Activated T-helper 2 cell treated with anti-CD3 and anti-CD28 coated beads, Interferon-gamma antibody, Interleukin-2, Interleukin-4, amounts not matched to agents 10 μg/mL and 5 μg/mL and 100 μg/mL, durations not matched to agents 14 hours and 24 hours and 36 hours (primary cell): ENCODE data around the gene ARID1A. TPM values are rescaled to one million over a fixed set of nuclear protein-coding genes. Genes with fewer than 3 reads are reported as not detected.

Source experiments
- DNase-seq: peaks from one replicate; pipeline ENCODE4 v3.0.0; 2021; ENCODE audit warnings: low spot score
- H3K27ac Mint-ChIP-seq: one replicate; pipeline ENCODE4 v1.8.0; 2021; ENCODE audit warnings: mixed read lengths
- H3K27me3 Mint-ChIP-seq: one replicate; pipeline ENCODE4 v1.8.0; 2021; ENCODE audit warnings: low read depth, mixed read lengths
- H3K36me3 Mint-ChIP-seq: one replicate; pipeline ENCODE4 v1.8.0; 2021; ENCODE audit warnings: low read depth, mixed read lengths
- H3K4me1 Mint-ChIP-seq: one replicate; pipeline ENCODE4 v1.8.0; 2021; ENCODE audit warnings: low read depth, mixed read lengths
- H3K4me3 Mint-ChIP-seq: one replicate; pipeline ENCODE4 v1.8.0; 2021; ENCODE audit warnings: low read depth, mild to moderate bottlenecking, moderate library complexity, mixed read lengths
- H3K9me3 Mint-ChIP-seq: one replicate; pipeline ENCODE4 v1.8.0; 2021; ENCODE audit warnings: mixed read lengths
- intact Hi-C: fragments of 100-400 bp; cut with micrococcal nuclease; formaldehyde crosslinking; loops from one replicate; pipeline ENCODE4 v1.15.1; 2023
- total RNA-seq: library from RNA; stranded (reverse); gene quantifications from 2 replicates; pipeline ENCODE4 v1.2.3, GENCODE V29; 2022

Gene ARID1A
- total RNA-seq, 1 donor from 2014 or later, result 109 TPM

DNA sequence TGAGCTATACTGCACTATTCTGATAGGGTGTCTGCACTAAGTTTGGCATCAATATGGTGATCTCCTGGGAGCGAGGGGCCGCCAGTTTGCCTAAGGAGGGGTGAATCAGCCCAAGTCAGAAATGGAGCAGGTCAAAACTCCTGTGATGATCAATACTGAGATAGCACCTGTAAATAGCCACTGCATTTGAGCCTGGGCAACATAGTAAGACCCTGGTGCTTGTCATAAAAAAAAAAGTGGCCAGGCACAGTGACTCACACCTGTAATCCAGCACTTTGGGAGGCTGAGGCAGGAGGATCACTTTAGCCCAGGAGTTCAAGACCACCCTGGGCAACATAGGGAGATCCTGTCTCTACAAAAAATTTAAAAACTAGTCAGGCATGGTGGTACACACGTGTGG lies 119.1 kb downstream of the ARID1A start:
- Mint-ChIP-seq H3K27me3 (no peaks in the 10 kb centered on the region), H3K36me3 (no peaks in the 10 kb centered on the region), H3K4me1 (peaks cover 15% of the 10 kb centered on the region), H3K9me3 (no peaks in the 10 kb centered on the region), H3K4me3 (no peak overlapping the region), H3K27ac (no peak overlapping the region)
- DNase-seq, result no peak
- intact Hi-C loops, result loop anchor here (5.0 kb wide), 1 partner anchor 62 kb away; no protein-coding TSS in a partner anchor

DNA sequence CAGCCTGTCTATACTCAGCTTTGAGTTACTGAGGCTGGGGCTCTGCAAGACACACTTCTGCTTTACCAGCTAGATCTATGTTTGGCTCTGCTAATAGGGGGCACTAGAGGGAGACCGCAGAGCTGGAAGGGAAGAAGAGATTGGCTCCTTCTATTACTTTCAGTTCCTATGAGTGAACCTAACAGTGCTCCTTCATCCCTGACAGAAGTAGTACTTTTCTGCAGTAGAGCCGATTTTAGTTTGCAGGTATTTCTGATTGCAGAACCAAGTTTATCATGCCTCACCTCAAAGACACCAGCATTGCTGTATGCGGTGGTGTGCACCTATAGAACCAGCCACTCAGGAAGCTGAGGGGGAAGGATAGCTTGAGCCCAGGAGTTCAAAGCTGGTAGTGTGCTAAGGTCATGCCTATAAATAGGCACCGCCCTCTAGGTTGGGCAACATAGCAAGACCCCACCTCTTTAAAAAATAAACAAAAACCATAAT lies 125.0 kb downstream of the ARID1A start:
- Mint-ChIP-seq H3K27ac (no peak overlapping the region), H3K27me3 (no peaks in the 10 kb centered on the region), H3K9me3 (no peaks in the 10 kb centered on the region), H3K36me3 (no peaks in the 10 kb centered on the region), H3K4me3 (no peak overlapping the region), H3K4me1 (peaks cover 16% of the 10 kb centered on the region)
- intact Hi-C loops, result no loop called here
- no peak for DNase-seq

DNA sequence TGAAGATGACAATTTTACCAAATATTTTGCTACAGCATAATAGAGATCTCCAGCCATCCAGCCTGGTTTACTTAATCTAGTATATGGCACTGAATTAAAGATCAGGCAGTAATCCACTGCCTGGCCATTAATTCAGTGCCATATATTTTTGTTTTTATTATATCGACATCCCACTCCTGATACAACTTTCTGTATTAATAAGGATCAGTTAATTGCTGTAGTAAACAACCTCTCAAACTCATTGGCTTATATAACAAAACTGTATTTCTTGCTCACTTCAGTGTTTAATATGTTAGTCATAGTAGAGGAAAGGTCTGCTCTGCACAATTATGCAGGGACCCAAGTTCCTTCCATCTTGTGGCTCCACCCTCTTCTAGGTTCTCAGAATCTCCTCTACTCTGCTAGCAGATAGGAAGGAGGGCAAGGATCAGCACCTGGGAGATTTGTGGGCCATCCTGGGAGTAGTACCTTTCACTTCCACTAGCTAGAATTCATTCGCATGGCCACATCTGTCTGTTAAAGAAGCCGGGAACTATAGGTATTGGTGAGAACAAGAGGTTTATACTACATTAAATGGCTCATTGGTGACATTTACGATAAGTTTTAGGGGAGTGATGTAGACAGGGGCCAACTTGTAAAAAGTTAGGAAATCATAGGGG lies 127.1 kb downstream of the ARID1A start:
- no peaks in the 10 kb centered on the region for H3K9me3 Mint-ChIP-seq
- H3K27me3 Mint-ChIP-seq, result no peaks in the 10 kb centered on the region
- H3K36me3 Mint-ChIP-seq, result peaks cover 6% of the 10 kb centered on the region
- intact Hi-C loops, result no loop called here
- DNase-seq, result no peak
- H3K4me3 Mint-ChIP-seq, result no peak overlapping the region
- H3K4me1 Mint-ChIP-seq, result peaks cover 22% of the 10 kb centered on the region
- no peak overlapping the region for H3K27ac Mint-ChIP-seq

DNA sequence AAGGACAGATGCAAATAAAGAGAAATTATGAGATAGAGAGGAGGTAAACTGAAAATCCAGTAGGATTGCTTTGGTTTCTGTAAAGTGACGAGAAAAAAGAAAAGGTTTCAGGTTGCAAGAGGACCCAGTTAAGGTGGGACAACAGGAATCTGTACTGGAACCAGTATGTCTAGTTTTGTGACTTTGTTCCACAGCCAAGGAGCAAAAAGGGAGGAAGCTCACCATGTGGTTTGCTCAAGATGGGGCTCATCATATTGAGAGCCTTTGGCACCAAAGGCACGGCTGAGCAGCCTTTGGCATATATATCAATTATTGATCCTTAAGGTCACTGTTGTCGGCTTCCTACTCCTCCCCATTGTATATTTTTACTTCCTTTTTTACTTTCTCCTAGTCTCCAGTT lies 128.9 kb downstream of the ARID1A start:
- no peak for DNase-seq
- no peaks in the 10 kb centered on the region for H3K27me3 Mint-ChIP-seq
- no peak overlapping the region for H3K4me3 Mint-ChIP-seq
- H3K27ac Mint-ChIP-seq, result no peak overlapping the region
- peaks cover 23% of the 10 kb centered on the region for H3K36me3 Mint-ChIP-seq
- intact Hi-C loops, result loop anchor here (5.0 kb wide), 1 partner anchor 53 kb away; no protein-coding TSS in a partner anchor
- H3K4me1 Mint-ChIP-seq, result peaks cover 41% of the 10 kb centered on the region
- no peaks in the 10 kb centered on the region for H3K9me3 Mint-ChIP-seq

DNA sequence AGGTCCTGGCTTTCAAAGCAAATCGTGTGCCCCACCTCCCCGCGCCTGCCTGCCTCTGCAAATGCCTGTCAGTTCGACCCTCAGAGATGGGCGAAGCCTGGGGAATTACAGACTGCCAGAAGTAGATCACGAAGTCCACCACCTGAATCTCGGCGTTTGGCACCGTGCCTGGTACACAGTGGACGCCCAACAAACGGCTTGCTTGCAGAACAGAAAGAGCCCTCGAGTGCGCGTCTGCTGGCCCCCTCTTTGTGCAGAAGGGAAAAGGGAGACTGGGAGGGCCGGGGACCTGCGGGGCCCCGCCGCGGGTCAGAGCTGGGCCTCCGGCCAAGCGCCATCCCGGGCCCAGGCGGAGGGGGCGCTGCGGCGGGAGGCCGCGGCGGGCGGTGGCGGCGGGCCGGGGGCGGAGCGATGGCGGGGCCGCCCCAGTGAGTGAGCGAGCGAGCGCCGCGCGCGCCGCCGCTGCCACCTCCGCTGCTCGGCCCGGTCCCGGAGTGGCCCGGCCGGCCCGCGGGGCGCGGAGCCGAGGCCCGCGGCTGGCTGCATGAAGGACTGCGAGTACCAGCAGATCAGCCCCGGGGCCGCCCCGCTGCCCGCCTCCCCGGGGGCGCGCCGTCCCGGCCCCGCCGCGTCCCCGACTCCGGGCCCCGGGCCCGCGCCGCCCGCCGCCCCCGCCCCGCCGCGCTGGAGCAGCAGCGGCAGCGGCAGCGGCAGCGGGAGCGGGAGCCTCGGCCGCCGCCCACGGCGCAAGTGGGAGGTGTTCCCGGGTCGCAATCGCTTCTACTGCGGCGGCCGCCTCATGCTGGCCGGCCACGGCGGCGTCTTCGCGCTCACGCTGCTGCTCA lies 130.7 kb downstream of the ARID1A start, which contains the start of gene ZDHHC18:
Gene ZDHHC18 (plus strand): TSS at position 428 of the 845 bp plus-strand sequence. CDS start 117 bp downstream, at position 545.
- H3K27ac Mint-ChIP-seq, result peak within 1 kb of the TSS; percentile 93
- H3K4me1 Mint-ChIP-seq, result peaks cover 37% of the 10 kb centered on the region
- intact Hi-C loops, result loop anchor here (5.0 kb wide), 1 partner anchor 51 kb away; no protein-coding TSS in a partner anchor
- no peaks in the 10 kb centered on the region for H3K9me3 Mint-ChIP-seq
- peak; percentile 67 for DNase-seq
- peaks cover 37% of the 10 kb centered on the region for H3K36me3 Mint-ChIP-seq
- H3K27me3 Mint-ChIP-seq, result no peaks in the 10 kb centered on the region
- H3K4me3 Mint-ChIP-seq, result peak within 1 kb of the TSS; percentile 92

GRCh38 chr1:26827106-26827604 lies 131.3 kb downstream of the ARID1A start:
- no peaks in the 10 kb centered on the region for H3K9me3 Mint-ChIP-seq
- peaks cover 42% of the 10 kb centered on the region for H3K36me3 Mint-ChIP-seq
- peak overlapping the region; percentile 87 for H3K27ac Mint-ChIP-seq
- no peak for DNase-seq
- peaks cover 42% of the 10 kb centered on the region for H3K4me1 Mint-ChIP-seq
- intact Hi-C loops, result loop anchor here (5.0 kb wide), 1 partner anchor 50 kb away; no protein-coding TSS in a partner anchor
- peak overlapping the region; percentile 91 for H3K4me3 Mint-ChIP-seq
- no peaks in the 10 kb centered on the region for H3K27me3 Mint-ChIP-seq

GRCh38 chr1:26827663-26828062 lies 131.8 kb downstream of the ARID1A start:
- Mint-ChIP-seq H3K9me3 (no peaks in the 10 kb centered on the region), H3K4me1 (peaks cover 47% of the 10 kb centered on the region), H3K36me3 (peaks cover 47% of the 10 kb centered on the region), H3K27ac (peak overlapping the region; percentile 87), H3K27me3 (no peaks in the 10 kb centered on the region), H3K4me3 (peak overlapping the region; percentile 91)
- DNase-seq, result no peak
- intact Hi-C loops, result loop anchor here (2.0 to 5.0 kb wide), 2 partner anchors 17 to 50 kb away; no protein-coding TSS in a partner anchor

GRCh38 chr1:26828411-26828991 lies 132.7 kb downstream of the ARID1A start:
- no peak for DNase-seq
- Mint-ChIP-seq H3K4me1 (peaks cover 52% of the 10 kb centered on the region), H3K36me3 (peaks cover 55% of the 10 kb centered on the region), H3K9me3 (no peaks in the 10 kb centered on the region), H3K27ac (peak overlapping the region; percentile 87), H3K4me3 (peak overlapping the region; percentile 91), H3K27me3 (no peaks in the 10 kb centered on the region)
- intact Hi-C loops, result loop anchor here (2.0 to 5.0 kb wide), 2 partner anchors 18 to 49 kb away; no protein-coding TSS in a partner anchor

DNA sequence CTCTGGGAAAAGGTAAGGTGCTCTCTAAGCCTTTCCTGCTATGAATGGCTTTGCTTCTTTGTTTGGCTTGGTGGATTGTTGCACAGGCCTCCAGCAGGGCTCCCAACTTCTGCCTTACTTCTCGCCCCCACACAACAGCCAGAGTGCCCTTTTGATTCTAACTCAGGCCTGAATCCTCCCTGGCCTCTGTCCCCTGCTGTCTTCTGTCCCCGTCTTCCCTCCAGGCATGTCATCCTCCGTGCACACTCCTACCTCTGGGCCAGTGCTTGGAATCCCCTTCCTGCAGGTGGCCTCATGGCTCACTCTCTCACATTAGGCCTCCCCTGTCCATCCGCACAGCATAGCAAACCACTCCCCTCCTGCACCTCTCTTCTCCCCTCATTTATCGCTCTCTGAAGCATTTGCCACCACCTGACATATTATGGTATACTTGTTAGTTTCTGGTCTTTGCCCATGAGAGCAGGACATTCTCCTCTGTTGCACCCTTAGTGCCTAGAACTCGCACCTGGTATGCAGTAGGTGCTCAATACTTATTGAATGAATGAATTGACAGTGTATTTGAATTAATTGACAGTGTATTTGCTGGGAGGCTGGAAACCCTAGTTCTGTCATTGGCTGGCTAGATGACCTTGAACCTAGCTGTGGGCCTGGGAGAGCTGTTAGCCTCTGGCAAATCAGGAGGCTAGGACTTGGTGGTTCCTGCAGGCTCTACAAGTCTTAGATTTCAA lies 133.5 kb downstream of the ARID1A start:
- peak overlapping the region; percentile 87 for H3K27ac Mint-ChIP-seq
- H3K4me1 Mint-ChIP-seq, result peaks cover 61% of the 10 kb centered on the region
- peaks cover 64% of the 10 kb centered on the region for H3K36me3 Mint-ChIP-seq
- DNase-seq, result no peak
- no peaks in the 10 kb centered on the region for H3K9me3 Mint-ChIP-seq
- intact Hi-C loops, result loop anchor here (2.0 to 5.0 kb wide), 2 partner anchors 19 to 48 kb away; no protein-coding TSS in a partner anchor
- H3K4me3 Mint-ChIP-seq, result peak overlapping the region; percentile 91
- H3K27me3 Mint-ChIP-seq, result no peaks in the 10 kb centered on the region

GRCh38 chr1:26831059-26831458 lies 135.2 kb downstream of the ARID1A start:
- no peak overlapping the region for H3K4me3 Mint-ChIP-seq

More at GRCh38 chr1:26831059-26831458, 135.2 kb downstream of the ARID1A start:
- peaks cover 62% of the 10 kb centered on the region for H3K4me1 Mint-ChIP-seq
- peaks cover 80% of the 10 kb centered on the region for H3K36me3 Mint-ChIP-seq
- H3K27me3 Mint-ChIP-seq, result no peaks in the 10 kb centered on the region
- no peaks in the 10 kb centered on the region for H3K9me3 Mint-ChIP-seq
- no peak for DNase-seq
- peak overlapping the region; percentile 60 for H3K27ac Mint-ChIP-seq
- intact Hi-C loops, result no loop called here
